Esophagus squamous epithelium (tissue), 5 donors: ENCODE data around the gene THAP2. TPM values are rescaled to one million over a fixed set of nuclear protein-coding genes. Genes with fewer than 3 reads are reported as not detected.

Source experiments
- DNase-seq: peaks from one replicate; lab custom pipeline; 2025; lab: John Stamatoyannopoulos, UW
- H3K27ac ChIP-seq, 4 donors: fragments of 200-600 bp; sonication (generic); one replicate each; pipeline ENCODE4 v1.5.1; 2016 to 2019; ENCODE audit warnings: mild to moderate bottlenecking in 1 of 4
- H3K27me3 ChIP-seq, 4 donors: fragments of 200-600 bp; sonication (generic); 1 replicate in 3 of 4; 2 replicates in 1 of 4; pipeline versions ENCODE4 v1.5.1 to v1.6.0; 2017 to 2021; ENCODE audit warnings: antibody characterized with exemption in 1 of 4
- H3K36me3 ChIP-seq, 3 donors: fragments of 200-600 bp; sonication (generic); one replicate each; pipeline ENCODE4 v1.5.1; 2016 to 2019
- H3K4me1 ChIP-seq, 3 donors: fragments of 200-600 bp; sonication (generic); one replicate each; pipeline ENCODE4 v1.5.1; 2017 to 2019
- H3K4me3 ChIP-seq, 4 donors: fragments of 200-600 bp; sonication (generic); 1 replicate in 3 of 4; 2 replicates in 1 of 4; pipeline ENCODE4 v1.5.1; 2016 to 2019; ENCODE audit warnings: mild to moderate bottlenecking in 2 of 4, moderate library complexity in 1 of 4
- H3K9me3 ChIP-seq, 3 donors: fragments of 200-600 bp; sonication (generic); one replicate each; pipeline ENCODE4 v1.5.1; 2016 to 2019
- CTCF ChIP-seq, 6 experiments: fragments of 450-650 bp in 4 of 6; fragments of 200-600 bp in 2 of 6; sonication (generic) in 2 of 6; IDR thresholded peaks; one replicate each; pipeline ENCODE4 v1.5.1; 2016 to 2019; ENCODE audit warnings: antibody characterized with exemption in 6 of 6, mild to moderate bottlenecking in 4 of 6, moderate library complexity in 4 of 6
- POLR2A ChIP-seq, 4 donors: fragments of 450-650 bp; IDR thresholded peaks; one replicate each; pipeline ENCODE4 v1.6.1; 2017; ENCODE audit warnings: antibody characterized with exemption in 4 of 4, mild to moderate bottlenecking in 4 of 4, moderate library complexity in 3 of 4
- WGBS, 2 donors: methylation state at CpG; one replicate each; pipeline ENCODE4 v1.1.5; 2018; 5-methylcytosine and 5-hydroxymethylcytosine counted together
- intact Hi-C: fragments of 100-400 bp; cut with DNase I; formaldehyde crosslinking; loops from one replicate; pipeline ENCODE4 v1.15.0; 2022
- total RNA-seq, 4 donors: library from RNA; depleted of rRNA; stranded (reverse); fragments of >200 nt; gene quantifications; one replicate each; pipeline ENCODE4 v1.1.0, GENCODE V29; 2016
- donor health status: DM: yes; HTN: yes; CAD: no.

Gene THAP2
- total RNA-seq, 4 donors from 2014 or later = 4.8 to 11.3 (median 6.0) TPM

- Histone ChIP-seq H3K27me3 (no peaks in the 10 kb centered on the region), H3K4me3 (peak overlapping the region; percentile 68 to 94 (median 82)), H3K27ac (peak overlapping the region; percentile 94 to 98 (median 97)), H3K9me3 (no peaks in the 10 kb centered on the region), H3K36me3 (peaks cover 0 to 11% (median 0%) of the 10 kb centered on the region in 3 donors), H3K4me1 (peaks cover 0 to 45% (median 22%) of the 10 kb centered on the region in 3 donors)
- 0 to 2% methylated on average over 12 to 20 of the region's 20 CpGs for WGBS, 2 donors
- TF ChIP-seq POLR2A (IDR thresholded peaks at IDR 0.05) (no peak), CTCF (IDR thresholded peaks at IDR 0.05) (no peak)
- peak; percentile 34 for DNase-seq
- intact Hi-C loops = loop anchor here (10.0 kb wide), 1 partner anchor 90 kb away; the partner anchor contains the start of gene RAB21
Measured at GRCh38 chr12:71664411-71665089, 449 bp downstream of the THAP2 start.

GRCh38 chr12:71665090-71665463 lies 976 bp downstream of the THAP2 start:
- TF ChIP-seq POLR2A (IDR thresholded peaks at IDR 0.05) = no peak
- no peak for TF ChIP-seq CTCF (IDR thresholded peaks at IDR 0.05)
- intact Hi-C loops = loop anchor here (10.0 kb wide), 1 partner anchor 90 kb away; the partner anchor contains the start of gene RAB21
- no peak for DNase-seq
- WGBS, 2 donors = 11 to 14% methylated on average over 4 of the region's 4 CpGs
- H3K9me3 ChIP-seq = no peaks in the 10 kb centered on the region
- no peaks in the 10 kb centered on the region for H3K27me3 ChIP-seq
- H3K36me3 ChIP-seq = peaks cover 0 to 5% (median 0%) of the 10 kb centered on the region in 3 donors
- H3K4me1 ChIP-seq = peaks cover 0 to 39% (median 22%) of the 10 kb centered on the region in 3 donors
- H3K4me3 ChIP-seq = peak overlapping the region; percentile 68 to 94 (median 82)
- peak overlapping the region in 3 of 4 donors; percentile 94 to 98 (median 97) for H3K27ac ChIP-seq

- WGBS, 2 donors = 91% methylated on average over 4 to 5 of the region's 5 CpGs
- intact Hi-C loops = loop anchor here (10.0 kb wide), 1 partner anchor 89 kb away; the partner anchor contains the start of gene RAB21
- no peak overlapping the region for H3K4me3 ChIP-seq
- H3K27me3 ChIP-seq = no peaks in the 10 kb centered on the region
- no peak for DNase-seq
- no peak overlapping the region for H3K27ac ChIP-seq
- no peak for TF ChIP-seq POLR2A (IDR thresholded peaks at IDR 0.05)
- H3K36me3 ChIP-seq = no peaks in the 10 kb centered on the region
- peaks cover 0 to 28% (median 13%) of the 10 kb centered on the region in 3 donors for H3K4me1 ChIP-seq
- no peaks in the 10 kb centered on the region for H3K9me3 ChIP-seq
Measured at GRCh38 chr12:71666259-71666658, 2.2 kb downstream of the THAP2 start.

- H3K27ac ChIP-seq = no peak overlapping the region
- H3K4me3 ChIP-seq = no peak overlapping the region
- no peak for DNase-seq
- intact Hi-C loops = no loop called here
- no peaks in the 10 kb centered on the region for H3K27me3 ChIP-seq
- no peak for TF ChIP-seq CTCF (IDR thresholded peaks at IDR 0.05)
- no peak for TF ChIP-seq POLR2A (IDR thresholded peaks at IDR 0.05)
- no peaks in the 10 kb centered on the region for H3K36me3 ChIP-seq
- H3K9me3 ChIP-seq = no peaks in the 10 kb centered on the region
- H3K4me1 ChIP-seq = no peaks in the 10 kb centered on the region
Measured at GRCh38 chr12:71671311-71671710, 7.2 kb downstream of the THAP2 start.

- Histone ChIP-seq H3K27ac (no peak overlapping the region), H3K4me1 (no peaks in the 10 kb centered on the region), H3K9me3 (no peaks in the 10 kb centered on the region), H3K4me3 (no peak overlapping the region), H3K36me3 (no peaks in the 10 kb centered on the region), H3K27me3 (no peaks in the 10 kb centered on the region)
- intact Hi-C loops = no loop called here
- 82 to 100% methylated on average over 1 of the region's 1 CpG for WGBS, 2 donors
- TF ChIP-seq CTCF (IDR thresholded peaks at IDR 0.05) (no peak), POLR2A (IDR thresholded peaks at IDR 0.05) (no peak)
- DNase-seq = no peak
Measured at GRCh38 chr12:71671816-71672215, 7.7 kb downstream of the THAP2 start.
